GM21786 (cell line): Measurements from ENCODE around the gene FHOD1.

Source experiments
- ATAC-seq: cut with Tn5 transposase; IDR thresholded peaks from one replicate; pipeline ENCODE4 v1.9.1; 2021; ENCODE audit not compliant: unreplicated experiment

The FHOD1 gene

DNA sequence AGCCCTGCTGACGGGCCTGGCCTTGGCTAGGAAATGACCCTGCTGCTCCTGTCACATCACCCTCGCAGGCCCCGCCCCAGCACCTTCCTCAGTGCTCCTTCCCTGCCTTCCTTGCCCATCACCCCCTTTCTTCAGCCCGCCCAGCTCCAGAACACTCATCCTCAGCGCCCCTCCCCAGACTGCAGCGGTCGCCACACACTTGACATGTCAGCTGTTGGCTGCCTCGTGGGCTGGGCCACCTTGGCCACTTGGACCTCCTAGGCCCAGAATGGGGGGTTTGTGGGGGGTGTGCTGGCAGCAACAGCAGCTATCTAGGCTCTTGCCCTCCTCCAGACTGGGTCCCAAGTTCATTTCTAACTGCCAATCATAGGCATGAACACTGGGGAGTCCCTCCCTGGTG is 37.7 kb downstream of the FHOD1 start:
- no peak for ATAC-seq

GRCh38 chr16:67208154-67208896 is 39.0 kb downstream of the FHOD1 start:
- ATAC-seq, result no peak

DNA sequence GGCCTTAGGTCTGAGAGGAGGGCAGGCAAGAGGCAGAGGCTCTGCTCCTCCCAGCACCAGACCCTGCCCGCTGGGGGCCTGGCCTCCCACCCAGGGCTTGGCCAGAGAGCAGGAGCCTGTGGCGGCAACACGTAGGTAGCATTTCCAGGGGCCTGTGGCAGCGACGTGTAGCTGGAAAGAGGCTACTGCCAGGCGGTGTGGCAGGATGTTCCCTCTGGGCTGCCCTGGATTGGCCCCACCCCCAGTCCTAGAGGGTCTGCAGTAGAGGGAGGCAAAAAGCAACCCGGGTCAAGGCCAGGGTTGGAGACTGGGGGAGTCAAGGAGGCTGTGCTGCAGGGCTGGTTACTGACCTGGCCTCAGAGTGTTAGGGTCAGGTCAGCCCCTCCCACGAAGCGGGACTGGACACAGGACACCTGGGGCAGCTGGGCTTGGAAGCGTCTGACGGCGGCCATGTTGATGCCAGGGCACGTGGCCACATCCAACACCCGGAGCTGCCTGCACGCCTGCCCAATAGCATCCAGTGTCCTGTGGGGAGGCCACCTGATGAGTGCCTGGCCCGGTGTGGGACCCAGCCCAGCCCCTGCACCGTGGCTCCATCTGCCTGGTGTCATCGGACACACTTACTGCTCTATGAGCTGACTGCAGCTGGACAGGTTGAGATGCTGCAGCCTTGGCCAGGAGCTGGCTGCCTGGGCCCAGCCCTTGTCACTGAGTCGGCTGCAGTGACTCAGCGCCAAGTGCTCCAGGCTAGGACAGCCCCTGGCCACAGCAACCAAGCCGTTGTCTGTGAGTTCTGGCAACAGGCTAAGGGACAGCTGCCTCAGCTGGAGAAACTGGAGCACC is 39.8 kb downstream of the FHOD1 start:
- no peak for ATAC-seq

GRCh38 chr16:67206838-67207248 is 40.4 kb downstream of the FHOD1 start:
- ATAC-seq, result no peak

- no peak for ATAC-seq
Measured at GRCh38 chr16:67206129-67206837, 41.0 kb downstream of the FHOD1 start.

DNA sequence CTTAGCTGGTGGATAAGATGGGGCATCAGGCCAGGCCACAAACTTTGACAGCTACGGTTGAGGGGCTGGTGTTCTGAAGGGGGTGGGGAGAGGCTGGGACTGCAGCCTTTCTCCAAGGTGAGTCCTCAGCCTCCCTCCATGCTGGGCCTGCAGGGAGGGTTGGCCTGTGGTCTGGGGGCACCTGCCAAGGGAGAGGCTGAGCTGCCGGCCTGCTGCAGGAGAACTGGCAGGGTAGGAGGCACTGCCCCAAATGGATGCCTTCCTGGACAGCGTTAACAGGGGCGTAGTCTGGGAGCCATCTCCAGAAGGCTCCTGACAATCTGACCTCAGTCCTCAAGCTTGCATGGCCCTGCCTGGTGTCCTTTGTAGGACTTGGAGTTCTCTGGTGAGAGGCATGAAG is 43.2 kb downstream of the FHOD1 start:
- no peak for ATAC-seq

GRCh38 chr16:67202956-67203493 is 44.3 kb downstream of the FHOD1 start:
- ATAC-seq, result no peak

- ATAC-seq, result no peak
Measured at GRCh38 chr16:67202426-67202825, 44.9 kb downstream of the FHOD1 start.

DNA sequence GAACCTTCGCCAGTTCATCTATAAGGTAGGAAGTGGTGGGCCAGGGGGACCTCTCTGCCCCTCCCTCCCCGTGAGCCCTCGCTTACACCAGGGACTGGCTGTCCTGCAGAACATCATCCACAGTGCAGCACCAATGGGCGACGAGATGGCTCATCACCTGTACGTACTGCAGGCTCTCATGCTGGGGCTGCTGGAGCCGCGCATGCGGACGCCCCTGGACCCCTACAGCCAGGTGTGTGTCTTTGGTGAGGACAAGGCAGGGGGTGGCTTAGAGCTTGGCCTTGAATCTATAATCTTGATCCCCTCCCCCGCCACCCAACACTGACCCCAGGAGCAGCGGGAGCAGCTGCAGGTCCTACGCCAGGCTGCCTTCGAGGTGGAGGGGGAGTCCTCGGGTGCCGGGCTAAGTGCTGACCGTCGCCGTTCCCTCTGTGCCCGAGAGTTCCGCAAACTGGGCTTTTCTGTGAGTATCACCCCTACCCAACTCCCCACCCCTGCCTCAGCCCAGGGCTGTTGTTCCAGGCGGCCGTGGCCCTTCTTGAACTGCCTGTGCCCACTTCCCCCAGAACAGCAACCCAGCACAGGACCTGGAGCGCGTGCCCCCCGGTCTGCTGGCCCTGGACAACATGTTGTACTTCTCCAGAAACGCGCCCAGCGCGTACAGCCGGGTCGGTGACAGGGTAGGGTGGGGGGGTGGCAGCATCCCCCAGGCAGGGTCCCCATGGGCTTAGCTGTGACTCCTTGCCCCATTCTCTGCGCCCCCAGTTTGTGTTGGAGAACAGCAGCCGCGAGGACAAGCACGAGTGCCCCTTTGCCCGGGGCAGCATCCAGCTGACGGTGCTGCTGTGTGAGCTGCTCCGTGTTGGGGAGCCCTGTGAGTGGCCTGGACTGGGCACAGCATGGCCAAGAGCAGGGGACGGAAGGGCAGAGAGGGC is 45.6 kb downstream of the FHOD1 start:
- no peak for ATAC-seq

GRCh38 chr16:67200491-67200890 is 46.8 kb downstream of the FHOD1 start:
- no peak for ATAC-seq

DNA sequence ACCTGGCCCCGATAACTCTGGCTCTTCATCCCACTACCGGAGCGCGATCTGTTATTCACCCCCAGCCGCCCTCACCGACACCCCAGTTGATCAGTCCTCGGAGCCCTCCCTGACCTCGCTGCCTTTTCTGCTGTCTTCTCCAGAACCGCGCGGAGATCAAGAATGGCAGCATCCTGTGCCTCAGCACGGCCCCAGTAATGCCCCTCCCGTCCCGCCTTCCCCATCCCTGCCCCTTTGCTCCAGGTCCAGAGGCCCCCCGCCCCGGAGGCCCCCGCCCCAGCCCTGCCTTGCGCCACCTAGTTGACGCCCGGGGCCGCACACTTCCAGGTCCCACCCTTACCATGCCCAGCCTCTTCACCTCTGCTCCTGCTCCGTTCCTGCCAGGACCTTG is 47.5 kb downstream of the FHOD1 start:
- no peak for ATAC-seq

- ATAC-seq, result no peak
Measured at GRCh38 chr16:67199011-67199807, 48.1 kb downstream of the FHOD1 start, which contains the start of gene ELMO3. Gene ELMO3 (plus strand): TSS chr16:67199131. CDS start chr16:67199327, 196 bp downstream.

DNA sequence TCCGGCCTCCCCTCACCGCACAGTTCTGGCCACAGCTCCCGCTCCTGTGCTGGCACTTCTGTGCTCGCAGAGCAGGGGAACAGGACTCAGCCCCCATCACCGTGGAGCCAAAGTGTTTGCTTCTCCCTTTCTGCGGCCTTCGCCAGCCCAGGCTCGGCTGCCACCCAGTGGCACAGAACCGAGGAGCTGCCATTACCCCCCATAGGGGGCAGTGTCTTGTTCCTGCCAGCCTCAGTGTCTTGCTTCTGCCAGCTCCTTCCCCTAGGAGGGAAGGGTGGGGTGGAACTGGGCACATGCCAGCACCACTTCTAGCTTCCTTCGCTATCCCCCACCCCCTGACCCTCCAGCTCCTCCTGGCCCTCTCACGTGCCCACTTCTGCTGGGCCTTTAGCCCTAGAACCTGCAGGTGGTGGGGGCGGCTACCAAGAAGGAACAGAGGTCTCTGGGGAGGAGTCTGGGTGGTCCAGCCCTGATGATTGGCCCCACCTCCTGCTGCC is 49.0 kb downstream of the FHOD1 start:
- no peak for ATAC-seq

DNA sequence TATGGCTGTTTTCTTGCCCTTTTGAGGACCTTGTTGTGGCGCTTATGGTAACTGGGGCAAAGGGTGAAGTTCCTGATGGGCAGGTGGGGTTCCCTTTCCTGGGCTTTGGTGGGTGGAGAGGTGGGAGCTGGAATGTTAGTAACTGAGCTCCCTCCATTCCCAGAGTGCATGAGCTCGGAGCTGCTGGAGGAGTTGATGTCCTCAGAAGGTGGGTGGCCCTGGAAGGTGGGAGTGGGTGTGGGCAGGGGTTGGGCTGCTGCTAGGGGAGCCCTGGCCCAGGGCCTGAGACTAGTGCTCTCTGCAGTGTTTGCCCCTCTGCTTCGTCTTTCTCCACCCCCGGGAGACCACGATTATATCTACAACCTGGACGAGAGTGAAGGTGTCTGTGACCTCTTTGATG is 49.6 kb downstream of the FHOD1 start:
- ATAC-seq, result no peak

DNA sequence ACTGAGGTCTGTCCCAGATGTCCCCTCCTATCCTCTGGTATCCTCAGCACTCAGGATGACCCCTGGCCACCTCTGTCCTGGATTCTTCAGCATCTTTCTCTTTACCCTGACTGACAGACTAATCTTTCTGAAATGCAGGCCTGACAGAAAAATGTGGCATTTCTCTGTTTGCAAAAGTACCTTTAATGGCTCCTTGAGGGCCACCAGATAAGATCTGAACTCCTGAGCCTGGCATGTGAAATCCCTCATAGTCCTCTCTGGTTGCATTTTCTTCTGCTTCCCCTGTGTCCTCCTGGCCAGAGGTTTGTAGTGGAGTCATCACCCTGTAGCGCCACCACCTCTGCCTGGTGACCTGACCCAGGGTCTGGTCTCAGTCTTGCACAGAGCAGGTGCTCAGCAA is 50.4 kb downstream of the FHOD1 start:
- ATAC-seq, result no peak

DNA sequence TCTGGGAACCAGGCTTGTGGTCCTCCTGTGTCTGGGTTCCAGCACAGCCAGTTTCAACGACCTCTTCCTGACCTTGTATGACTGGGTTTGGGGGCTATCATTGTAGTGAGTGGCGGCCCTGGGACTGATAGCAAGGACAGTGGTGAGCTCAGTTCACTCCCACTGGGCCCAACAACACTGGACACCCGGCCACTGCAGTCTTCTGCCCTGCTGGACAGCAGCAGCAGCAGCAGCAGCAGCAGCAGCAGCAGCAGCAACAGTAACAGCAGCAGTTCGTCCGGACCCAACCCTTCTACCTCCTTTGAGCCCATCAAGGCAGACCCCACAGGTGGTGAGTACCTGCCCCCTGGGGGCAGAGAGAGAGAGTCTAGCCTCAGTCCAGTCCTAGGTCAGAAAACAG is 51.6 kb downstream of the FHOD1 start:
- no peak for ATAC-seq

GRCh38 chr16:67194260-67194659 is 53.0 kb downstream of the FHOD1 start:
- no peak for ATAC-seq

- ATAC-seq, result no peak
Measured at GRCh38 chr16:67193536-67193935, 53.7 kb downstream of the FHOD1 start.

- no peak for ATAC-seq
Measured at GRCh38 chr16:67192781-67193361, 54.4 kb downstream of the FHOD1 start.
